Stimulated activated naive CD8-positive, alpha-beta T cell treated with anti-CD3 and anti-CD28 coated beads, Interleukin-15, amount 100 ng/mL, for 72 hours (primary cell): ENCODE measurements around the gene CSRNP2.

Experiments used
- ATAC-seq: fragments of 150-1000 bp; cut with Tn5 transposase; 2 replicates; pipeline ENCODE4 v1.10.0; 2021; ENCODE audit warnings: mild to moderate bottlenecking, moderate library complexity
- DNase-seq, 2 donors: peaks; one replicate each; pipeline ENCODE4 v3.0.0; 2021 to 2022
- H3K27ac Mint-ChIP-seq, 2 donors: one replicate each; pipeline ENCODE4 v1.8.0; 2022; ENCODE audit warnings: mild to moderate bottlenecking in 2 of 2, mixed read lengths in 2 of 2, moderate library complexity in 2 of 2
- H3K27me3 Mint-ChIP-seq: one replicate; pipeline ENCODE4 v1.8.0; 2022; ENCODE audit warnings: mixed read lengths
- H3K4me1 Mint-ChIP-seq: one replicate; pipeline ENCODE4 v1.8.0; 2022; ENCODE audit warnings: mild to moderate bottlenecking, mixed read lengths
- H3K4me3 Mint-ChIP-seq, 2 donors: one replicate each; pipeline ENCODE4 v1.8.0; 2022; ENCODE audit warnings: mild to moderate bottlenecking in 2 of 2, mixed read lengths in 2 of 2, moderate library complexity in 1 of 2
- H3K9me3 Mint-ChIP-seq, 2 donors: one replicate each; pipeline ENCODE4 v1.8.0; 2022; ENCODE audit warnings: mixed read lengths in 2 of 2

Gene CSRNP2, protein sequence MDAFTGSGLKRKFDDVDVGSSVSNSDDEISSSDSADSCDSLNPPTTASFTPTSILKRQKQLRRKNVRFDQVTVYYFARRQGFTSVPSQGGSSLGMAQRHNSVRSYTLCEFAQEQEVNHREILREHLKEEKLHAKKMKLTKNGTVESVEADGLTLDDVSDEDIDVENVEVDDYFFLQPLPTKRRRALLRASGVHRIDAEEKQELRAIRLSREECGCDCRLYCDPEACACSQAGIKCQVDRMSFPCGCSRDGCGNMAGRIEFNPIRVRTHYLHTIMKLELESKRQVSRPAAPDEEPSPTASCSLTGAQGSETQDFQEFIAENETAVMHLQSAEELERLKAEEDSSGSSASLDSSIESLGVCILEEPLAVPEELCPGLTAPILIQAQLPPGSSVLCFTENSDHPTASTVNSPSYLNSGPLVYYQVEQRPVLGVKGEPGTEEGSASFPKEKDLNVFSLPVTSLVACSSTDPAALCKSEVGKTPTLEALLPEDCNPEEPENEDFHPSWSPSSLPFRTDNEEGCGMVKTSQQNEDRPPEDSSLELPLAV

DNA sequence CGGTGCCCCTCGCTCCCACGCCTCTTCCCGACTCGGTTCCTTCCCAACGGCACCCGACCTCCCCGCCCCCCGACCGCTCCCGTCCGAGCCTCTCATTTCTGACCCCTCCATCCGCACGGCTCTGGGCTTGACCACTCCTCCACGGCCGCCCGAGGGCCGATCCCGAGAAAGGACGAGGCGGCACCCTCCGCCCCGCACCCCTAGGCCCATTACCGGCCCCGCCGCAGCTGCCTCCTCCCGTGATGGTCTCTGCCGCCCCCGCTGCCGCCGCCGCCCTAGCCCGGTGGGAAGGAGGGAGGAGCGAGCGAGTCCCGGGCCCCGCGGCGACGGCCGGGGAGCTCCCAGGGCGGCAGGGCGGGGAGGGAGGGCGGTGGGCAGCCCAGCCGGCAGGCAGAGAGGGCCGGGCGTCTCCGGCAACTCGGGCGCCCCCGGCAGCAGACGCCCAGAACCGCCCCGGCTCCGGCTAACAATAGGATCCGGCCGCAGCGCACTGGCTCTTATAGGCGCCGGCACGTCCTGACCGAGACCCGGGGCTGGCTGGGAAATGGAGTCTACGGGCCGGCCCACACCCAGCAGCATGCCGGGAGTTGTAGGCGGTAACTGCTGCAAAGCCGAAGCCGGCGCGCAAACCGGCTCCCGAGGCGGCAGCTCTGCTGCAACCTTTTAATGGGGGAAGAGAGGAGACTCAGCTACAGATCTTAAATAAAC is at the start of gene CSRNP2:
CSRNP2 (minus strand) TSS at position 471 of the 708 bp plus-strand sequence. CDS start 7,035 bp downstream, outside the sequence.
- ATAC-seq (peak; percentile 99), DNase-seq (peak; percentile 97 to 98)
- no peaks in the 10 kb centered on the region for H3K9me3 Mint-ChIP-seq
- peaks cover 36% of the 10 kb centered on the region for H3K4me1 Mint-ChIP-seq
- H3K4me3 Mint-ChIP-seq, result peak within 1 kb of the TSS; percentile 93 to 95
- peak within 1 kb of the TSS; percentile 95 to 98 for H3K27ac Mint-ChIP-seq
- H3K27me3 Mint-ChIP-seq, result no peaks in the 10 kb centered on the region

DNA sequence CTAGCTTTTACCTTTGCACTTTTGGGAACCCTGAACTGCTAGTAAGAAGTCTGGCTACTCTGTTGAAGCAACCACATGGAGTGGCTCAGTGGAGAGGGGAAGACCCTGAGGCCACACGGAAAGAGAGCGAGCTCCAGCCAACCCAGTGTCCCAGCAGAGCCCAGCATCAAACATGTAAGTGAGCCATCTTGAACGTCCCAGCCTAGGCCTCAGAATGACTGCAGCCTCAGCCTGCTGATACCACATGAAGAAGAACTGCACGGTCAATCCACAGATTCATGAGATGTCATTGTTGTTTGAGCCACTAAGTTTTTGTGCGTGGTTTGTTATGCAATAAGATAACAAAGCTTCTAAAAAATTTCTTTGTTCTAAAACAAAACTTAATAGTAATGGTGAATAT is 49.3 kb upstream of the CSRNP2 start:
- H3K4me1 Mint-ChIP-seq, result peaks cover 14% of the 10 kb centered on the region
- H3K27me3 Mint-ChIP-seq, result no peaks in the 10 kb centered on the region
- H3K4me3 Mint-ChIP-seq, result no peak overlapping the region
- no peaks in the 10 kb centered on the region for H3K9me3 Mint-ChIP-seq
- ATAC-seq, result no peak
- H3K27ac Mint-ChIP-seq, result no peak overlapping the region
- DNase-seq, result no peak

DNA sequence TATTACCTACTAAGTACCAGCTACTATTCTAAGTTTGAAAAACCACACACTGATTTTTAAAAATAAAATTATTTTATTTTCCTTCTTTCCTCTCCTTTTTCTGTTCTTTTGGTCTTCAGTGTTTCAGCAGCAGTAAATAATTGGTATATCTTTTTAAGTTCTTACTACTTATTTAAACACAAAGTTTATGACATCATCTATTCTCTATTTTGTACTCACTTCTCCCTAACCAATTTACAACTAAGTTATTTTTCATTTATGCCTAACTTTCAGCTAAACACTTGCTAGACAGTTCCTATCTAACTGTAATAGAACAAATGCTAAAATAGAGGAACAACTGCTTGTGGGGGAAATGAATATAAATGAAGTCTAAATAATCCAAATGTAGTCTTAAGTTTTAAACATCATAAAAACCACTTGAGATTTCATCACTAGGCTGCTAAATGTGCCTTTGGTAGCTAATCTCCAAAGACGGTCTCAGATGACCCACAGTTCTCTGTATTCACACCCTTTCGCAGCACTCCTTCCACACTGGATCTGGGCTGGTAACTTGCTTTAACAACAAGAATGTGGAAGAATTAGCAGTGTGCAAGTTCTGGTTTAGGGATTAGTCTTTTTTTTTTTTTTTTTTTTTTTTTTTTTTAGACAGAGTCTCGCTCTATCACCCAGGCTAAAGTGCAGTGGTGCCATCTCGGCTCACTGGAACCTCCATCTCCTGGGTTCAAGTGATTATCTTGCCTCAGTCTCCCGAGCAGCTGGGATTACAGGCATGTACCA is 48.5 kb upstream of the CSRNP2 start:
- Mint-ChIP-seq H3K4me1 (peaks cover 14% of the 10 kb centered on the region), H3K4me3 (no peak overlapping the region), H3K27ac (no peak overlapping the region), H3K9me3 (no peaks in the 10 kb centered on the region), H3K27me3 (no peaks in the 10 kb centered on the region)
- ATAC-seq (no peak), DNase-seq (no peak)

DNA sequence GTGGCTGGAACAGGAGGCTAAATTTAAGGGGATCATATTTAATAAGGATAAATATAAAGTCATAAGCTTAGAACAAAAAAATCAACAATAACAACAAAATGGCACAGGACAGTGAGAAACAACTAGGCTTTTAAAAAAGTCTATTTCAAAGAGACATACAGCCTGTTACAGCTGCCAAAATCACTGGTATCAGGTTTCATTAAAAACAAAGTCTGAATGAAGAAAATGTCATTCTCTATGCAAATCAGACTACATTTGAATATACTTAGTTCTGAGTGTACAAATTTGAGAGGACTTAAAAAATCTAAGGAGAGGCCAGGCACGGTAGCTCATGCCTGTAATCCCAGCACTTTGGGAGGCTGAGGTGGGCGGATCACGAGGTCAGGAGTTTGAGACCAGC is 45.5 kb upstream of the CSRNP2 start:
- no peaks in the 10 kb centered on the region for H3K9me3 Mint-ChIP-seq
- peak overlapping the region in 1 of 2 donors; percentile 48 for H3K27ac Mint-ChIP-seq
- no peaks in the 10 kb centered on the region for H3K27me3 Mint-ChIP-seq
- no peak overlapping the region for H3K4me3 Mint-ChIP-seq
- ATAC-seq (no peak), DNase-seq (no peak)
- H3K4me1 Mint-ChIP-seq, result peaks cover 14% of the 10 kb centered on the region

DNA sequence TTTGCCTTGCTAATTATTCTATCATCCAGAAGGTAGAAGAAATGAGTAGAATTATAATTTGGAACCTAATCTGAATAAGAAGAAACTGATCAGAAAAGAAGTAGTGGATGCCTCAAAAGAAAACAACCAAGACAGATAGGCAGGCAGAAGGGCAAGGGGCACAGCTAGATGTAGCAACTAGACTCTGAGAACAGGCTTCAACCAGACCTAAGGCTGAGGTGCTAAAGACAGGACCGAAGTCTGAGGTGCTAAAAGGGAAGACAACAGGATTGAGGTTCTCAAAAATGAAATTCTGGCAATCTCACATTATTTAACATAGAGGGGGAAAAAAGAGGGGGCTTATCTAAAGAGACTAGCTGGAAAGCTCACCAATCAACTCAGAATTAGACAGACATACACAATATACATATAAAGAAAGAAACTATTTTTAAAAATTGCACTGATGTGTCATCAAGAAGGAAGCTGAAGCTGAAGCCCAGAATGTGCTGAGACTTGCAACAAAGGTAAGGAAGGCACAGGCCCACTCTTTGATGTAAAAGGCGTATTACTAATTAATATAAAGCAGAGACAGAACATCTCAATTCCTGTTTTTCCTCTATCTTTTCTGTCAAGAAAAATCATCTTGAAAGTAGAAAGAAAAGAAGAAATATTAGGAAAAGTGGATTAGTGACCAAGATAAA is 43.8 kb upstream of the CSRNP2 start:
- Mint-ChIP-seq H3K27ac (no peak overlapping the region), H3K27me3 (no peaks in the 10 kb centered on the region), H3K4me3 (no peak overlapping the region), H3K4me1 (peaks cover 8% of the 10 kb centered on the region), H3K9me3 (no peaks in the 10 kb centered on the region)
- DNase-seq (no peak), ATAC-seq (no peak)

DNA sequence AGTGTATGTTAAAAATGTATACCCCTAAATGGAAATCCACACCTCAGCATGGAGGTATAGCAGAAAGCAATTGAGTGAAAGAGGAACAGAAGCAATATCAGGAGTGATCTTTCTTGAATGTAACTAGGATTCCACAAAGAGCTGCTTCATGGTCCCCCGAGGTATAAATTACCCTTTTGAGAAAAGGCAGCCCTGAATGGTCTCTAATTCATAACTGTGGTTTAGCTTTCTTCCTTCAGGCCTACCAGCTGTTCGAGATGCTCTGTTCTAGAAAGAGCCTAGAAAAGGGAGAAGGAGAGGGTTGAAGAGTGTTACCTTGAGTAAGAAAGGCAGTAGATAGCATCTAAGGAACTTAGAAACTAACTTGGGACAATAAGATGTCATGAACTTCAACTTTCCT is 42.9 kb upstream of the CSRNP2 start:
- DNase-seq, result no peak
- no peak for ATAC-seq
- no peak overlapping the region for H3K4me3 Mint-ChIP-seq
- no peak overlapping the region for H3K27ac Mint-ChIP-seq
- no peaks in the 10 kb centered on the region for H3K27me3 Mint-ChIP-seq
- no peaks in the 10 kb centered on the region for H3K9me3 Mint-ChIP-seq
- H3K4me1 Mint-ChIP-seq, result peaks cover 4% of the 10 kb centered on the region

DNA sequence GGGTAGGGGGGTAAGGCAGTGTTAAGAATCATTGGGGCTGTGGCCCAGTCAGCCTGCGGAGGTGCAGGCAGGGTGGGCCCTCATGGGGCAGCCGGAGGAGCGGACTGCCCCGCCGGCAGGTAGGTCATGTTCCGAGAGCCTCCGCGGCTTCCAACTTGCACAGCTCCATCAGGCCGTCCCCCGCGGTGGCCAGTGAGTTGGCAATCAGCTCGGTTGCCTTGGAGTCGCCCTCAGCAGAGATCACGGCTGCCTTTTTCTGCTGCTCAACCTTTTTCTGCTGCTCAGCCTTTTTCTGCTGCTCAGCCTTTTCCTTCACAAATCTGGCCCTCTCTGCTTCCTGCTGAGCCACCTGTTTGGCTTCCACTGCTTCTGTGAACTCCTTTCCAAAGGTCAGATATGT is 41.1 kb upstream of the CSRNP2 start:
- Mint-ChIP-seq H3K4me3 (no peak overlapping the region), H3K4me1 (peaks cover 9% of the 10 kb centered on the region), H3K9me3 (no peaks in the 10 kb centered on the region), H3K27ac (no peak overlapping the region), H3K27me3 (no peaks in the 10 kb centered on the region)
- no peak for DNase-seq
- ATAC-seq, result no peak

DNA sequence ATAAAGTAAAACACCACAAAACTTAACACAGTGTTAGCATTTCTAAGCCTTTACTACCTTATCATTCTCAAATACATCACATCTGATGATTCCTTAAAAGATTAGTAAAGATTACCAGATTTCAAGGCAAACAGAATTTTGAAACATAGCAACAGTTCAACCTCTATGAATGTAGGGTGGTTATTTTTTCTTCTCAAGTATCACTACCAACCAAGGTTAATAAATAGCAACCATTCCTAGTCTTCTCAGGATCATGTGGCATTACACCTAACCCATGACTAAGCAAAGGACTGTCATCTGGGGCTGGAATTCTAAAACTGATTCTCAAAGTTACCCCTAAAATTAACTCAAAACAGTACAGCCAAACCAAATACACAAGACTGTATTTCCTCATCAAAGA is 39.4 kb upstream of the CSRNP2 start:
- no peaks in the 10 kb centered on the region for H3K9me3 Mint-ChIP-seq
- no peak overlapping the region for H3K4me3 Mint-ChIP-seq
- DNase-seq (no peak), ATAC-seq (no peak)
- H3K27ac Mint-ChIP-seq, result no peak overlapping the region
- no peaks in the 10 kb centered on the region for H3K27me3 Mint-ChIP-seq
- peaks cover 15% of the 10 kb centered on the region for H3K4me1 Mint-ChIP-seq

DNA sequence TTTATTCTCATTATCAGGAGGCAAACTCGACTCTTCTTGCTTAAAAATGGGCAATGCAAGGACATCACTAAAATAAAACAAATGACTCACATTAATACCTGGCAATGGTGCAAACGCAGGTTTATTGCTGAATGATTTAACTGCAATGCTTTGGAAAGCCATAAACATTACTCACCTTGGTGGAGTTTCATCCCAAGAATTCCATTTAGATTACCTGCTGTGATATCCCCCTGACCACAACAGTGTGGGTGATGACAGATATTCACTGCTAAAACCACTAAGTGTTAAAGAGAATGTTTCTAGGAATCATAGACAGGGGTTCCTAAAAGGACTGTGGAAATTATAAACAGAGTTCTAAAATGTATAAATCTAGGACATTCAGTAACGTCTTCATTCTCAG is 35.3 kb upstream of the CSRNP2 start:
- Mint-ChIP-seq H3K4me3 (no peak overlapping the region), H3K27ac (no peak overlapping the region), H3K27me3 (no peaks in the 10 kb centered on the region), H3K9me3 (no peaks in the 10 kb centered on the region), H3K4me1 (peaks cover 15% of the 10 kb centered on the region)
- ATAC-seq, result no peak
- no peak for DNase-seq

DNA sequence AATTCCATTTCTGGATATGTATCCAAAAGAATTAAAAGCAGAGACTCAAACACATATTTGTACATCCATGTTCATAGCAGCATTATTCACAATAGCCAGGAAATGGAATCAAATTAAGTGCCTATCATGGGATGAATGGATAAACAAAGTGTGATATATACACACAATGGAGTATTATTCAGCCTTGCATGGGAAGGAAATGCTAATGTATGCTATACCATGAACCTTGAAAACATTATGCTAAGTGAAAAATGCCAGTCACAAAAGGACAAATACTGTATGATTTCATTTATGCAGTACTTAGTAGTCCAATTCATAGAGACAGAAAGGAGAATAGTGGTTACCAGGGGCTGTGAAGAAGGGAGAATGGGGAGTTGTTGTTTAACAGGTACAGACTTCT is 32.1 kb upstream of the CSRNP2 start:
- H3K27ac Mint-ChIP-seq, result no peak overlapping the region
- H3K4me3 Mint-ChIP-seq, result no peak overlapping the region
- DNase-seq (no peak), ATAC-seq (no peak)
- no peaks in the 10 kb centered on the region for H3K27me3 Mint-ChIP-seq
- peaks cover 15% of the 10 kb centered on the region for H3K4me1 Mint-ChIP-seq
- no peaks in the 10 kb centered on the region for H3K9me3 Mint-ChIP-seq

DNA sequence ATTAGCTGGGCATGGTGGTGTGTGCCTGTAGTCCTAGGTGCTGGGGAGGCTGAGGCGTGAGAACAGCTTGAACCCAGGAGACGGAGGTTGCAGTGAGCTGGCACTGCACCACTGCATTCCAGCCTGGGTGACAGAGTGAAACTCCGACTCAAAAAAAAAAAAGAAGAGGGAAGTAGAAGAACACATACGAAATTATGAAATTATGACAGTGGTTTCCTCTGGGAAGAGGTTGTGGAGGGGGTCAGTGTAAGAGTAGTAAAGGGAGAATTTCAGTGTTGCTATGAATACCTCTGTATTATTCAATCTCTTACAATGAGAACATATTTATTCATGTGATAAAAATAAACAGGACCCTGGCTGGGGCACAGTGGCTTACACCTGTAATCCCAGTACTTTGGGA is 24.7 kb upstream of the CSRNP2 start:
- H3K27ac Mint-ChIP-seq, result peak overlapping the region in 1 of 2 donors; percentile 79
- ATAC-seq, result no peak
- H3K9me3 Mint-ChIP-seq, result no peaks in the 10 kb centered on the region
- no peak overlapping the region for H3K4me3 Mint-ChIP-seq
- DNase-seq, result no peak
- H3K4me1 Mint-ChIP-seq, result no peaks in the 10 kb centered on the region
- H3K27me3 Mint-ChIP-seq, result no peaks in the 10 kb centered on the region

DNA sequence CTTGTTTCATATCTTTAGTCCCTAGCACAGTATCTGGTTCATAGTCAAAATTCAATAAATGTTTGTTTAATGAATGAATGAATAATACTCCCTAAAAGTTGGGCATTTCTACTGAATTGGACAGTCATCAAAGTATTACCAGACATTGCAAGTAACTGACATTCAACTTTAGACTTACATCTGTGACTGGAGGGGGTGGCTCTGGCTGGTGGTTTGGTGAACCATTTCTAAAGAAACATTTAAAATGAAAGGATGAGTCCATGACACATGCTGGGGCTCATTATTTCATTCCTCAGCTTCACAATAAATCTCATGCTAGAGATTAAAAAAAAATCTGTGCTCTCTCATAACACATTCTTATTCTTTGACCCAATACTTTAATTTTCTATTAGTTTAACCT is 20.6 kb upstream of the CSRNP2 start:
- no peak overlapping the region for H3K27ac Mint-ChIP-seq
- no peaks in the 10 kb centered on the region for H3K27me3 Mint-ChIP-seq
- no peaks in the 10 kb centered on the region for H3K4me1 Mint-ChIP-seq
- no peaks in the 10 kb centered on the region for H3K9me3 Mint-ChIP-seq
- DNase-seq (no peak), ATAC-seq (no peak)
- no peak overlapping the region for H3K4me3 Mint-ChIP-seq

DNA sequence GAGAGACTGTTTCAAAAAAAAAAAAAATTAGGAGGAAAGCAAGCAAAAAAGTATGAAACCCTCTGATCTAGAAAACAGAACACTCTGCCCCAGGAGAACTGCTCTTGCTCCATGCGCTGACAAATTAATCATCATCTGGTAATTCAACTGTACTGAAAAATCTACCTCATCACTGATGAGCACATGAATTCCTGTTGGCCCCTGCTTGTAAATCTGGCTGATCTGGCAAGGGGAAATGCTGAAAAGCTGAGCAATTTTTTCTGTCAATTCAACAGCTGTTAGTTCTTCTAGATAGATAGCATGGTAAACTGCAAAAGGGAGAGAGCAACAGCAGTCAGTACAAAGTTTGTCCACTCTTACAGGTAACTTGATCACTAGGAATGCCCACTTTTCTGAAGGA is 15.2 kb upstream of the CSRNP2 start:
- H3K4me3 Mint-ChIP-seq, result no peak overlapping the region
- no peaks in the 10 kb centered on the region for H3K4me1 Mint-ChIP-seq
- no peaks in the 10 kb centered on the region for H3K27me3 Mint-ChIP-seq
- ATAC-seq, result no peak
- no peaks in the 10 kb centered on the region for H3K9me3 Mint-ChIP-seq
- H3K27ac Mint-ChIP-seq, result peak overlapping the region in 1 of 2 donors; percentile 27
- DNase-seq, result no peak

DNA sequence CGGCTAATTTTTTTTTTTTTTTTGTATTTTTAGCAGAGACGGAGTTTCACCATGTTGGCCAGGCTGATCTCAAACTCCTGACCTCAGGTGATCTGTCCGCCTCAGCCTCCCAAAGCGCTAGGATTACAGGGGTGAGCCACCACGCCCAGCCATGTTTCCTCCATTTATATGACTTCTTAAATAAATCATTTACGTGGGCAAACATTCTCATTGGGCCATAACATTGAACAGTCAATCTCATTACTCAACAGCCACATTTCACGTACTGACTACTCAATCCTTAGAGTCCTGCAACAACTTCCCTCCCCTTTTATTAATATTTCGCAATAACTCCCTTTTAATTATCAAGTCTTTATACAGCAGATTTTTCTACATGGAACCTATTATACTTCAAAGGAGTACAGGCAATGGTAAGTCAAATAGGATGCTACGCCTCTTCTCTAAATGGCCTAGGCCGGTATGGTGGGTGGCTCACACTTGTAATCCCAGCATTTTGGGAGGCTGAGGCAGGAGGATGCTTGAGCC is 7.4 kb upstream of the CSRNP2 start:
- H3K4me1 Mint-ChIP-seq, result peaks cover 13% of the 10 kb centered on the region
- peak overlapping the region in 1 of 2 donors; percentile 23 for H3K27ac Mint-ChIP-seq
- H3K9me3 Mint-ChIP-seq, result no peaks in the 10 kb centered on the region
- no peak for DNase-seq
- H3K27me3 Mint-ChIP-seq, result no peaks in the 10 kb centered on the region
- no peak overlapping the region for H3K4me3 Mint-ChIP-seq
- no peak for ATAC-seq

DNA sequence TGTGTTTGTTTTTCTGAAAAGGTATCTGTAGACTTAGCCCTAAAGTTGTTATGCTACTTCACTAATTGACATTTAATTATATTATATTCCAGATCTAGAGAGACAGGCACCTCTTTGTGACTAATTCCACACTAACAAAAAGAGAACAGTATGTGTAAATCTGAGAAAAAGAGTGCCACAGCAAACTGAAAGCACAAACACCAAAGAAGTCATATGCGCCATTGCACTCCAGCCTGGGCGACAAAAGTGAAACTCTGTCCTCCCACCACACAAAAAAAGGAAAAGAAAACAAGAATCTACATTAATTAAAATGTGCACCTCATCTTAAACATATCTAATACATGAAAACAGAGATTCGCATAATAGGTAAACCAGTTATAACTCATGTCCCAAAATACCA is 4.4 kb upstream of the CSRNP2 start:
- peak overlapping the region; percentile 33 to 46 for H3K4me3 Mint-ChIP-seq

More for the DNA sequence above, 4.4 kb upstream of the CSRNP2 start:
- Mint-ChIP-seq H3K27me3 (no peaks in the 10 kb centered on the region), H3K9me3 (no peaks in the 10 kb centered on the region), H3K4me1 (peaks cover 21% of the 10 kb centered on the region), H3K27ac (peak overlapping the region in 1 of 2 donors; percentile 64)
- DNase-seq (peak in 1 of 2 donors; percentile 29), ATAC-seq (peak; percentile 35)
